Measurements from ENCODE around the gene VPS29.
"Not testable (repeated sequence)": the region's sequence is repeated elsewhere in the genome, so short reads cannot be mapped to it uniquely, and the experiment has no call there.

VPS29 gene

DNA sequence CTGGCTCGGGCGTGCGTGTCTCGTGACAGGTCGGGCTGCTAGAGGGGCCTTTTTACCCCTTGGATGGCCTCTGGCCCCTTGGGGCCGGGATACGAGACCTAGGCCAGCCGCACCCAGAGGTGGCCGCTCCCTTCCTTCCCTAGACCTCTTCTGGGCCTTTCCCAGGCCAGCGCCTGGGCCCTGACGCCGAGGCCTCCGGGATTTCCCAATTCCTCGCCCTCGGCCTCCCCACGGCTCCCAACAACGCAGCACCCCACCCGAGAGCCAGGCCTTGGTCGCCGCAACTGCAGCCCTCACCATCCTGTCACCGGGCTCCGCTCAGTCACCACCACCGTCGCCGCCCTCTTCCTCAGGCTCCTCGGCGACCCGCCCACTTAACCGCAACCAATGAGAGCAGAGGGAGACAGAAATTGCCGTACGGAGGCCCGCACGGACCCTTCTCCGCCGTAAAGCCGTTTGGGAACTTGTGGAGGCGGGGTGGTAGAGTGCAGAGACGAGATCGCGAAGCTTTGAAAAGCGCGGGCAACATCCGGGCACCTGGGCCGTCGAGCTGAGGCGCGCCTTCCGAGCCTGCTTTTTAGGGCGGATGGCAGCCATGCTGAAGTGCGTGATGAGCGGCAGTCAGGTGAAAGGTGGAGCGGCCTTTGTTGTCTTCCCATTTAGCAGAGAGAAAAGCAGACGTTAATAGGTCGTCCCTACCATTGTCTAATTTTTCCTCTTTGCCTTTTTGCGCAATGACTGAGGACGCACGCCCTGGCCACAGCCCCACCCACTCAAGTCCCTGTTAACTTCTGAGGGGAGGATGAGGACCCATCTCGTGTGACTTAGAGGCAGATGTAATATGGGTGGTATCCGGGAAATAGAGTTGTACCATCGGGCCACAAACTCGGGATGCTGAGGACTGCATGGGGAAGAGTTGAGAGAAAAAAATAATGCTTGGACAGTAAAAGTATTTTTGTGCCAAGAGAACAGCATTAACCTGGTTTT is at the start of gene VPS29, which contains the start of gene RAD9B:
TSS of gene VPS29 (minus strand) at position 360 of the 987 bp plus-strand sequence. CDS start at position 300, 60 bp downstream.
TSS of gene RAD9B (plus strand) at position 580 of the 987 bp plus-strand sequence. CDS start at position 587, 7 bp downstream.
- DNase-seq: peak; percentile 99

DNA sequence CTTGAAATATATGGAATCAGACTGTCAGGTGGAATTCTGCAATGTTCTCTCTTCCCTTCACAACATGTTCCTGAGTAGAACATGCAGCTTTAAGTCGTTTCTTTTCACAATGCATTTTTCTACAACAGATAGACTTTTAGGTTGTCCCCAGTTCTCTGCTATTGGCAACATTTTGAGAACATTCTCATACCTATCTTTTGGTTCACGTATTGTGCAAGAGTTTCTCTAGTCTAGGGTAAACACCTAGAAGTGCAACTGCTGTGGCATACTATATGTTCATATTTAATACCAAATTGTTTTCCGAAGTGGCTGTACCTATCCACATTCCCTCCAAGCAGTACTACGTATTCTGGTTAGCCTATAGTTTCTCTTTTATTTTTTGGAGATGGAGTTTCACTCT is 49.1 kb upstream of the VPS29 start:
- DNase-seq: no peak

DNA sequence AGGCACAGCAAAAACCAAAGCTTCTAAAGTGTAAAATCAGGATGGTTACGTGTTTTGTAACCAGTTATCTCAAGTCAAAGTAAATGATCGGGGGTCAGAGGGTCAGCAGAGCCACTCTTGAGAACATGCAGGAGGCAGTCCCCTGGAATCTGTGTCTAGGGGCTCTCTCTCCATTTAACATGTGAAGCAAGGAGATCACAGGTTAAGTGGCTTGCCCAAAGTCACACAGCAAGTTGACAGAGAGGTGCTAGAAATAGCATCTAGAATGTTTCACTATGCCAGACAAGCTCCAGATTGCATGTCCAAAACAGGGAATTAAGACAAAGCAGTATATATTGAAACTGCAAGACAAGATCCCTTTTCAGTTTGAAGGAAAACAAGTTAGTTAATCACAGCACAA is 47.8 kb upstream of the VPS29 start:
- no peak for DNase-seq

DNA sequence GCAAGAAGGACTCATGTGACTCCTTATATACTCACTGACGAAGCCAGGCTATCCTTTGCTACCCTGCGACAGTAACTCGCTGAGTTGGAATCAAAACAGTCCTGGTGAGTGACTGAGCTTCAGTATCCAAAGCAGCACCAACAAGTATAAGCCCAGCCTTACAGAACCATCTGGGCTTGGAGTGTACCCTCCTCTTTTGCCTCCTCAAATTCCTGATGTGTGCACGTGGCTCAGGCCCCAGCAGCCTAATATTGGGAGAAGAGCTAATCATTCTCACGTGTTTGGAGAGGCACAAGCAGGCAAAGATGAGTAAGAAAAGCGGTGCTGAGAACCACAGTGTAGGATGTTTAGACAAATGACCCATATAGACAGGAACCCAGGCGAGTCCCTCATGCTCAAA is 46.8 kb upstream of the VPS29 start:
- DNase-seq: no peak

DNA sequence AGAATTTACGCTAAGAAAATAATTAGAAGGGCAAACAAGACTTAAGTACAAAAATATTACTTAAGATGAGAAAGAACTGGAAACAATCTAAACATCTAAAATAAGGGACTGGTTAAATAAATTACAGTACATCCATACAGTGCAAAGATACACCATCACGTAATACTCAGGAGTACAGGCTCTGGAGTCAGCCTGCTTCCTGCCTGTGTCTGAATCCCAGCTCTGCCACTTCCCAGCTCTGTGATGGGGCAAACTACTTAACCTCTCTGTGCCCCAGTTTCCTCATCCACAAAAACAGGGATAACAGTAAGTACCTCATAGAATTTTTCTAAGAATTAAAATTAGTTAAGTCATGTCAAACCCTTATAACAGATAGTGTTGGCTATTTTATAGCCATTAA is 45.2 kb upstream of the VPS29 start:
- no peak for DNase-seq

DNA sequence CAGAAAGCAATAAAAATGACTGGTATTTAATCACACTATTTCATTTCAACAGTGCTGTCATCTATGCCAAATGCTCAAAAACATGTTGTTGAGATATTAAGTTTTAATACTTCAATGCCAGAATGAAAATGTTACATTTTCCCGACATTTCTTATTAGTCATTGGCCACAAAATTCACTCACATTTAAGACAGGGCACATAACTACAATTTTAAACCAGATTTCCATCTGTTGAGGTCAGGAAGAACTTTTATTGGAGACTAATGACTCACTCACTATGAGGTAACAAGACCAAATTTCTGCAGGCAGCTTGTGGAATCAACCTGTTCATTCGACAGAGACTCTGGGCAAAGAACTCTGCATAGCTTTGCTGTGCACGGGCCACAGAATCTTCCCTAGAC is 44.4 kb upstream of the VPS29 start:
- no peak for DNase-seq

DNA sequence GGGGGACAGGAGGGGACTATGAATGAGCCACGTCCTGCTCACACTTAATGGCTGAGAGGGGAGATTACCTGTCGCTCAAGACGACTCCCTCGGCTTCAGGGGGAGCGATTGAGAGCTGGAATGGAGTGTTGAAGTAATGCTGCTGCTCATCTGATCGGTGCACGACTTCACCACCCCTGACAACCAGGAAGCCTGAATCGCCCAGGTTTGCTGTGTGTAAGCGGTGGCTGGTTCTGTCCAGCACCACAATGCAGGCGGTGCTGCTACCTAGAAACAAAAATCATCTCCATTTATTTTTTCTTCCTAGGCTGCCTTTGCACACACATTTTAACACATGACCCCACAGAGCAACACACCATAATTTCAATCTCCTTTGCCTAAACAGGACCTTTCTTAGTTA is 43.9 kb upstream of the VPS29 start:
- DNase-seq: no peak

DNA sequence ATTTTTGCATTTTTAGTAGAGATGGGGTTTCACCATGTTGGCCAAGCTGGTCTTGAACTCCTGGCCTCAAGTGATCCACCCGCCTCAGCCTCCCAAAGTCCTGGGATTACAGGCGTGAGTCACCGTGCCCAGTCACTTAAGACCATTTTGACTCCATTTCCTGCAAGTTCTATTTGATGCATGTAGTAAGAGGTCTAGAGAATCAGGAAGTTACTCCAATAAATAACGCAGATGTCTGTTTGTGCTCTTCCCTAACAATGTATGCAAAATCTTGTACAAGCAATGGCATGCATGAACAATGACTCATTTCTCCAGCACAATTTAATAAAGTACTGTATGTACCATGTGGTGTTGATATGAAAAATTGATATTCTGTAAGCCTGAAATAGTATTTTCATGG is 43.3 kb upstream of the VPS29 start:
- DNase-seq: not testable (repeated sequence)

DNA sequence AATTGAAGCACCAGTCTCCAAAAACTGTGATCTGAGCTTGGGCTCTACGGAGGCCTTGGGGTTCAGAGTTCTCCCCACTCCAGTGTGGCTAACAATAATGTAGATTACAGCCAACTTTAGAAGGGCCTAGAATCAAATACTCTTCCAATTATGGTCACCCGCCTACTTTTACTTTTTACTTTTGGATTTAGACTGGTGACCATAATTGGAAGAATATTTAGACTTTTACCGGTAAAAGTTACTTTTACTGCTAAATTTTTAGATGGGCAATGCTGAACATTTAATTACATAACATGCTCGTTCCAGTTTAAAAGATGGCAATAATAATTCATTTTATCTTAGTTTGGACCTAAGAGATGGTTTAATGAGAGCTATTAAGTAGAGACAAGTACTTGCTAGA is 42.1 kb upstream of the VPS29 start:
- no peak for DNase-seq

DNA sequence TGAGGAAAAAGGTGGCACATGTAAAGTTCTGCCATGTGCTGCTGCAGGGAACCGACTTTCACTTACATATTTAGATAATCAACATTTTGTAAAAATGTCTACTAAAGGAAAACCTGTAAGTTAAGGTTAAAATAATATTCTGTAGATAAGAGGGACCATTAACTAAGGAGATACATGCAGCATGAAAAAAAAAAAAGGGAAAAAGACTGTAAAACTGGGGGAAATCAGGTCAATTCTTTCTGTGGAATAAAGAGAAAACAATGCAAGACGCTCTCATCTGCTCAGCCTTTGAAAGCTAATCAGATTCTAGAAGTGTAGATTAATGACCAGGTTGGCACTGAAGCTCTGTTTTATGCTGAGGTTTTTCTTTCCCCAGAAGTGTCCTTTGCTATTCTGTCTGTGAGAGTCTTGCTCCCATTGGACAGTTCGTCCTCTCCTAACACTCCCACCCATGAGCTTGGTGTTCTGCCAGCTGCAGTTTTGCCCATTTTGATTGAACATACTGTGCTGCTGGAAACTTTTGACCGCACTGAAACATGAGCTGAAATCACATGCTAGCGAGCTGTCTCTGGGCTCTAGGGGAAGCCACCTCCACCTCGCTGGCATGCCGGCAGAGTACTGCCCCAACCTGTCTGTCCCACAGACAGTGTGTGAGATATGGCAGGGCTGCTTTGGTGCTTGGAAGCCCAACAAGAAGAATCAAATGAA is 41.5 kb upstream of the VPS29 start:
- DNase-seq: no peak

DNA sequence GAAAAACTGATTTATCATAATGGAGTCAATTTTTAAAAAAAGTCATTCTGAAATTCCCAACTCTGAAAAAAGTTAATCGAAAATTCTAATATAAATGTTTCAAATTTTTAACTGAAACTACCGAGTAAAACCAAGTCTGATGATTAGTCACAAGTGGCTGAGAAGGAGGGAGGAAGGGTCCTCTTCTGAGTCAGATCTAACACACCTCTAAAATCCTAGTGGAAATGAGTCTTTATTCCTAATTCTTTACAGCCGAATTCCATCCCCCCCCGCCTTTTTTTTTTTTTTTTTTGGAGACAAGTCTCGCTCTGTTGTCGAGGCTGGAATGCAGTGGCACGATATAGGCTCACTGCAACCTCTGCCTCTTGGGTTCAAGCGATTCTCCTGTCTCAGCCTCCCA is 38.1 kb upstream of the VPS29 start:
- no peak for DNase-seq

DNA sequence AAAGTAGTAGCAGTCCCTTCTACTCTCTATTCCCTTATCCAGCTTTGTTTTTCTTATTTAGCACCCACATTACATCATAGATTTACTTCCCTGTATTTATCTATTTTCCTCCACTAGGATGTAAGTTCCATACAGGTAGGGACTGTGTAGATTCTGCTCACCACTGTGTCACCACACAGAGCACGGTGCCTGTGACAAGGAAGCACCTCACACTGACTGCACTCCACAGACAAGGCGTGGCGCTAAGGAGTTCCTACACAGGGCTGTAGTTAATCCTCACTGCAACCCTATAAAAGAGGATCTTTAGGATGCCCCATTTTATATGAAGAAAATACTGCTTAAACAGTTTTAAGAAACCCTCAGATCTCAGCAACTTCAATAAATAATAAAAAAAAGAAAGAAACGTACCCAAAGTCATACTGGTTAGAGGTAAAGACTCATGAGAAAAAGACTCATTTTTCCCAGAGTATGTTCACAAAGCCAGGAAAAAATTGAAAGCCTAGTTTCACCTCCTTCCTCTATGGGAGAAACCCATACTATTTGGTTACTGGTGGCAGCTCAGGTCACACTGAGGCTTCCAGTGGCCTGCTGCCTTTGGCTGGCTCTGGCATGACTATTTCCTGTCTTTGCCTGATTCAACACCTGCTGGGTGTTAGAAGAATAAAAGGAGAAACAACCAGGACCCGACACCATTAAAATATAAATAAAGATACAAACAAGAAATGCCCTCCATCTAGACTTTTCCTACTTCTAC is 37.1 kb upstream of the VPS29 start:
- no peak for DNase-seq

DNA sequence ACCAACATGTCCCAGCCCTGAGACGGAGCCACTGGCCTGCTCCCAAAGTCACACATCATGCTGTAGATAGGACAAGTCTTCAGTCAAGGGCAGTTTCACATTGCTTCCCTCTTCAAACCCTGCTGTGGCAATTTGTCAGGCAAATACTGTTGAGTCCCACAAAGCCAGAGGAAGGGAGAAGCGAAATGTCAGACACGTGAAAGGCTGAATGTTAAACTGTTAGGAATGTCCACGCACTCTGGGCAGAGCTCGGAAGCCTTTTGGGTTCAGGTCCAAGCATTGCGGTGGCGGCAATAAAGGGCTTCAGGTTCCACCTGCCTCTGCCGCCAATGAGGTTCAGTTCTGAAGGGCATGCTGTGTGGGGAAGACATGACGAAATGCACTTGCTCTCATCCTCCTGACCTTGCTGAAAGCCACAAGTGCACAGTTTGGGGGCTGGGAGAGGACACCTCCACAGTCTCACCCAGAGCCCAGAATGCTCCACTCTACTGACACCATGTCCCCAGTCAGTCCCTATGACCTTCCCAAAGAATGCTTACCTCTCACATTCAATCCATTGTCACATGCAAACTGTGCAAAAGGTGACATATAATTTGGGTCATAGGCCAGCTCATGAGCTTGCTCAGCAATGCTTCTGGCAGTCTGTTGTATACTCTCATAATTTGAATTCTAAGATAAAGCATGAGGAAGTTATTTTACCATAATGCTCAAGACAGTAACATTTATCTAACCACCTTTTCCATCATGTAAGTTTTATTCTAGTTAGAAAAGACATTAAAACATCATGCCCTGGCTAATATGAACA is 35.9 kb upstream of the VPS29 start:
- DNase-seq: no peak

DNA sequence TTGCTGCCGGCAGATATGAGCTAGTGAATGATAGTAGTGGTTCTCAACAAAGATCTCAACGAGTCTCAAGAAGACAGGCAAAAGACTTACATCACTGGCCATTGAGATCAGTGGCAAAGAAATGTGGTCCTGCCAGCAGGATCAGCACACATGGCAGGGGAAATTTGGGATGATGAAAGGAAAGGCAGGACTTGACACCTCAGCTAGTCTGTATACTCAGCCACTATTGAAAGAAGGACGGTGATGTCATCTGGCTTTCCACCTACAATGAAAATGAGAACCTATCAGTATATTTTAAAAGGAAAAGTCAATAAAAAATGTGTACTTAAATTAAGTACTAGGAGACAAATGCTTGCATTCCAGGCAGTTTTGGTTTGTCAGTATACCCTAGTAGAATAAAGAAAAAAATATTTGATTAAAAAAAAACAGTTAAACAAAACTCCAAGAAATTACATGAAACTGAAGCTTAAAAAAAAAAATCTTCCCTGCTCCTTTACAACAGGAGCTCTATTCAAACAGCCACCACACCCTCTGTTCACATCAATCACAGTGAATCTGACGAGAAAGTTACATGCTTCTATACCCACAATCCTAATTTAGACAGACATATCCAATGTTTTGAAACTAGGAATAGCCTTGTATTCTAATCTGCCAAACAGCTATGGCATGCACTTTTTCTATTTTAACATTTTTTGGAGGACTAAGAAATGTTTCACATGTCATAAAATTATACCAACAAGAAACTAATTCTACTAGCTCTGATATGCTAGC is 35.1 kb upstream of the VPS29 start:
- DNase-seq: no peak

DNA sequence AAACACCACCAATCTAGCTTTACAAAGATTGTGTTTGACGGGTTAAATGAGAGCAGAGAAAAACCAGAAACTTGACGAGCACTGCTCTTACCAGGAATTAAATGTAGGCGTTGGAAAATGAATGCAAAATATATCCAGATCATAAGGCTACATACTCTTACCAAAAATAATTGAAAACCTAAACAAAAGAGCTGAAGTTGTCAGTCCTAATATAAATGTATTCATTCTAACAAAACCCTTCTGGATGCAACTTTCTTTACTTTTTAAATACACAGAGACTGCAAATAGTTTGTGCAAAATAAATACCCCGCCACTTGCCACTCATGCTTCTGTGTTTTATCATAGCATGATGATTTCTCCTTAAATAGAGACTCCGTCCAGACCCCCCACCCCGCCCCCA is 32.9 kb upstream of the VPS29 start:
- DNase-seq: no peak

DNA sequence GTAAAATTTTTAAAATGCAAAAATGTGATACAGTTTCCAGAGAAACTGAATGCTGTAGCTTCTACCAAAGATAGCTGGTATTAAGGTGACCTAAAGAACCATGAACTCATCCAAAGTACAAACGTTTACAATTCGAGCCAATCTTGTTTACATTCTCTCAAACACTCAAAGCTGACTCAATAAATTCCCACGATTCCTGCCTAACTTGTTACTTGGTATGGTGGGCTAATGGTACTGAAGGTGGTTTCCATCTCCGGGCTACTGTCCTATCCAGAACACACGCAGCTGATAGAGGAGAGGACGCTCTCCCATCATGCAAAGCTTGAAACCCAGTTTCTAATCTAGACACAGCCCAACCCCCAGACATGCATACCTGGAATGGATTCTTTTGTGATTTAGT is 31.7 kb upstream of the VPS29 start:
- no peak for DNase-seq

DNA sequence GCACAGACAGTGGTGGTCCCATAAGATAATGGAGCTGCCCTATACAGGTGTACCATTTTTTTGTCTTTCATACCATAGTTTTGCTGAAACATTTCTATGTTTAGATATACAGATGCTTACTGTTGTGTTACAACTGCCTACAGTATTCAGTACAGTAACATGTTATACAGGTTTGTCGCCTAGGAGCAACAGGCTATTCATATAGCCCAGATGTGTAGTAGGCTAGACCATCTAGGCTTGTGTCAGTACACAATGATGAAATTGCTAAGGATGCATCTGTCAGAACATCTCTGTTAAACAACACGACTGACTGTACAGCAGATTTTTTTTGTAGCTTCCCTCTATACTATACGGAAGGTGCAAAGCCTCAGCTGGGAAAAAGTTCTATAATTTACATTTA is 30.7 kb upstream of the VPS29 start:
- DNase-seq: no peak

DNA sequence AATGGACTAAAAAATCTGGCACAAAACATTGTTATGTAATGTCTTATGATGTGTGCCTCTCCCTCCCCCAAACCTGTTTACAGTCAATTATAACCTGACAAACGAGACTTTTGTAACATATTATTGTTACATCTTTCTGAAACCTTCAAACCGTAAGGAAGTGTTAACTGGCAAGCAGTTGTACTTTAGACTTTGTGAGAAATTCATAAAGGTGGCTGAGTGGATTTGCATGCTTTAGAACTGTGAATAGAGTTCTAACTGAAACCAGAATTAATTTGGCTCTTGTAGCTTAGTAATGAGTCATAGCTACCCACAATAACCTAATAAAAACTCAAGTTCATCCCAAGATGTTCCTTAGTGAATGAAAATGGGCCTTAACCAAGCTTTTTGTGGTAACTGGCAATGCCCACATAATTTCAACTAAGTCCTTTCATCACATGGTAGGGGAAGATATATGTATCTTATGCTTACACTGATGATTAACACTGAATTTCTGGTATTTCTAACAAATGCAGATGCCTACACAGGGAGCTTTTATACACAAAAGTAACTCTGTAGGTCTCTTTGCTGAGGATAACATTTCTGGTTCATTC is 29.9 kb upstream of the VPS29 start:
- DNase-seq: no peak

DNA sequence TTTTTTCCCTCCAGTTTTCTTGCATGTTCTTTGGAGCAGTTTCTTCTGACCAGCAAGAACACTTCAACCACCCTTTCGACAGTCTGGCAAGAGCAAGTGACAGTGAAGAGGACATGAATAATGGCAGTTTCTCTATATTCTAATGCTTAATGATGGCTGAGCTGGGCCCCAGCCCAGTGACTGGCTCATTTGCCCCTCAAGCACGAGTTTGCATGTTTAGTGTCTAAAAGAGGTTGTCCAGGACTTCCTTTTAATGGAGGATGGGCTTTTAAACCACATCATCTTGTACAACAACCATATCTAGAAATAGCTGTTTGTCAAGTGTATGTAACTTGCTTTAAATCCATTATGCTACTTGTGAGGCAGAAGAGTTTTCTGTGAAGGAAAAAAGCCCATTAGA is 28.6 kb upstream of the VPS29 start:
- DNase-seq: no peak

DNA sequence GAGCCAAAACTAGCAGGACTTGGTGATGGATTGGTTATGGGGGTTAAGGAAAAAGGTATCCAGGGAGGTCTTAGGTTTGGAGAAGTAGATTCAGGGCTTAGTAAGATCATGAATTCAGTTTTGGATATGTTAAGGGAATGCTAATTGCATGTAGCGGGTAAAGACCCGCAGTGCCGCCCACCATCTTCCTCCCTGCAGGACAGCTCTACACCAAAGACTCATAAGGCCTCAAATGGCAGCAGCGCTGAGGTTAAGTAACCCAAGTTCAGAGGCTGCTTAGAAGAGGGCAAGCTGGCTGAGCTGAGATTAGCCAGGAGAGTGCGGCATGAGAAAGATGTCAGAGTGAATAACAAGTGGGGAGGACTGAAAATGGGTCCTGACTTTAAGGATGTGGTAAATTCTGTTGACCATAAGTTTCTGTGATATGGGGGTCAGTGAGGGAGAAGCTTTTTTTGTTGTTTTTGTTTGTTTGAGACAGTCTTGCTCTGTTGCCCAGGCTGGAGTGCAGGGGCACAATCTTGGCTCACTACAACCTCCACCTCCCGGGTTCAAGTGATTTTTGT is 26.4 kb upstream of the VPS29 start:
- no peak for DNase-seq
